Activated T-helper 17 cell treated with anti-CD3 and anti-CD28 coated beads, Interleukin-2, amount 50 U/mL, for 72 hours (primary cell): ENCODE measurements around the gene CLIC6. TPM values are rescaled to one million over a fixed set of nuclear protein-coding genes. Genes with fewer than 3 reads are reported as not detected.
"Not testable (repeated sequence)": the region's sequence is repeated elsewhere in the genome, so short reads cannot be mapped to it uniquely, and the experiment has no call there.

Experiments
- ATAC-seq: fragments of 150-1000 bp; cut with Tn5 transposase; replicated peaks from 2 replicates; pipeline ENCODE4 v1.10.0; 2021; ENCODE audit warnings: mild to moderate bottlenecking, moderate library complexity
- H3K27ac Mint-ChIP-seq: one replicate; pipeline ENCODE4 v1.8.0; 2022; ENCODE audit warnings: mixed read lengths
- H3K27me3 Mint-ChIP-seq: one replicate; pipeline ENCODE4 v1.8.0; 2022; ENCODE audit warnings: mixed read lengths
- H3K36me3 Mint-ChIP-seq: one replicate; pipeline ENCODE4 v1.8.0; 2022; ENCODE audit warnings: low read depth, mild to moderate bottlenecking, mixed read lengths
- H3K4me1 Mint-ChIP-seq: one replicate; pipeline ENCODE4 v1.8.0; 2022; ENCODE audit warnings: mixed read lengths
- H3K4me3 Mint-ChIP-seq: one replicate; pipeline ENCODE4 v1.8.0; 2022; ENCODE audit warnings: mild to moderate bottlenecking, mixed read lengths
- H3K9me3 Mint-ChIP-seq: one replicate; pipeline ENCODE4 v1.8.0; 2022; ENCODE audit warnings: mixed read lengths
- total RNA-seq, 2 donors: library from RNA; stranded (reverse); gene quantifications; one replicate each; pipeline ENCODE4 v1.2.3, GENCODE V29; 2022

Gene CLIC6
- total RNA-seq, 2 donors from 2014 or later, result 0.11 to 0.13 TPM

- Mint-ChIP-seq H3K4me3 (no peak overlapping the region), H3K9me3 (peaks cover 3% of the 10 kb centered on the region), H3K27ac (no peak overlapping the region), H3K36me3 (no peaks in the 10 kb centered on the region), H3K27me3 (peaks cover 3% of the 10 kb centered on the region), H3K4me1 (peaks cover 17% of the 10 kb centered on the region)
- ATAC-seq, result no peak
Observed at GRCh38 chr21:34642211-34643075, 26.4 kb upstream of the CLIC6 start.

- H3K9me3 Mint-ChIP-seq, result no peaks in the 10 kb centered on the region
- peaks cover 19% of the 10 kb centered on the region for H3K27me3 Mint-ChIP-seq
- H3K27ac Mint-ChIP-seq, result no peak overlapping the region
- H3K4me1 Mint-ChIP-seq, result peaks cover 12% of the 10 kb centered on the region
- H3K36me3 Mint-ChIP-seq, result no peaks in the 10 kb centered on the region
- no peak overlapping the region for H3K4me3 Mint-ChIP-seq
- ATAC-seq, result no peak
Observed at GRCh38 chr21:34644825-34645224, 24.0 kb upstream of the CLIC6 start.

GRCh38 chr21:34647555-34647954 is 21.2 kb upstream of the CLIC6 start:
- H3K9me3 Mint-ChIP-seq, result peaks cover 5% of the 10 kb centered on the region
- peaks cover 26% of the 10 kb centered on the region for H3K27me3 Mint-ChIP-seq
- no peaks in the 10 kb centered on the region for H3K36me3 Mint-ChIP-seq
- no peaks in the 10 kb centered on the region for H3K4me1 Mint-ChIP-seq
- no peak overlapping the region for H3K27ac Mint-ChIP-seq
- no peak for ATAC-seq
- no peak overlapping the region for H3K4me3 Mint-ChIP-seq

- H3K36me3 Mint-ChIP-seq, result no peaks in the 10 kb centered on the region
- H3K27me3 Mint-ChIP-seq, result peaks cover 32% of the 10 kb centered on the region
- H3K9me3 Mint-ChIP-seq, result peaks cover 5% of the 10 kb centered on the region
- no peaks in the 10 kb centered on the region for H3K4me1 Mint-ChIP-seq
- H3K4me3 Mint-ChIP-seq, result no peak overlapping the region
- ATAC-seq, result no peak
- no peak overlapping the region for H3K27ac Mint-ChIP-seq
Observed at GRCh38 chr21:34648739-34649297, 20.0 kb upstream of the CLIC6 start.

- peaks cover 5% of the 10 kb centered on the region for H3K9me3 Mint-ChIP-seq
- H3K4me3 Mint-ChIP-seq, result no peak overlapping the region
- H3K27ac Mint-ChIP-seq, result no peak overlapping the region
Observed at GRCh38 chr21:34649400-34649799, 19.4 kb upstream of the CLIC6 start.

GRCh38 chr21:34650861-34651431 is 17.8 kb upstream of the CLIC6 start:
- no peak for ATAC-seq
- Mint-ChIP-seq H3K27ac (no peak overlapping the region), H3K27me3 (peaks cover 40% of the 10 kb centered on the region), H3K36me3 (no peaks in the 10 kb centered on the region), H3K9me3 (peaks cover 5% of the 10 kb centered on the region), H3K4me3 (no peak overlapping the region), H3K4me1 (no peaks in the 10 kb centered on the region)

More at GRCh38 chr21:34649400-34649799, 19.4 kb upstream of the CLIC6 start:
- ATAC-seq, result no peak
- Mint-ChIP-seq H3K4me1 (no peaks in the 10 kb centered on the region), H3K36me3 (no peaks in the 10 kb centered on the region), H3K27me3 (peaks cover 34% of the 10 kb centered on the region)

- Mint-ChIP-seq H3K36me3 (no peaks in the 10 kb centered on the region), H3K27ac (no peak overlapping the region), H3K27me3 (peaks cover 44% of the 10 kb centered on the region), H3K4me1 (no peaks in the 10 kb centered on the region), H3K4me3 (no peak overlapping the region), H3K9me3 (peaks cover 5% of the 10 kb centered on the region)
- no peak for ATAC-seq
Observed at GRCh38 chr21:34651642-34652041, 17.2 kb upstream of the CLIC6 start.

- Mint-ChIP-seq H3K27me3 (peaks cover 51% of the 10 kb centered on the region), H3K9me3 (peaks cover 5% of the 10 kb centered on the region), H3K36me3 (no peaks in the 10 kb centered on the region), H3K4me1 (no peaks in the 10 kb centered on the region), H3K4me3 (no peak overlapping the region), H3K27ac (no peak overlapping the region)
- no peak for ATAC-seq
Observed at GRCh38 chr21:34653522-34653921, 15.3 kb upstream of the CLIC6 start.

GRCh38 chr21:34661848-34662247 is 6.9 kb upstream of the CLIC6 start:
- ATAC-seq, result no peak
- Mint-ChIP-seq H3K4me3 (no peak overlapping the region), H3K9me3 (peaks cover 25% of the 10 kb centered on the region), H3K27me3 (peaks cover 53% of the 10 kb centered on the region), H3K4me1 (no peaks in the 10 kb centered on the region), H3K36me3 (no peaks in the 10 kb centered on the region), H3K27ac (no peak overlapping the region)

- Mint-ChIP-seq H3K27me3 (peaks cover 35% of the 10 kb centered on the region), H3K36me3 (no peaks in the 10 kb centered on the region), H3K27ac (no peak overlapping the region), H3K9me3 (no peaks in the 10 kb centered on the region), H3K4me3 (no peak overlapping the region), H3K4me1 (no peaks in the 10 kb centered on the region)
- ATAC-seq, result no peak
Observed at GRCh38 chr21:34667761-34668160, 1.0 kb upstream of the CLIC6 start.

- H3K4me3 Mint-ChIP-seq, result peak overlapping the region; percentile 54
- no peaks in the 10 kb centered on the region for H3K9me3 Mint-ChIP-seq
- no peak overlapping the region for H3K27ac Mint-ChIP-seq
- no peaks in the 10 kb centered on the region for H3K4me1 Mint-ChIP-seq
- H3K27me3 Mint-ChIP-seq, result peaks cover 35% of the 10 kb centered on the region
- H3K36me3 Mint-ChIP-seq, result no peaks in the 10 kb centered on the region
- peak; percentile 52 for ATAC-seq
Observed at GRCh38 chr21:34669149-34669879, 520 bp downstream of the CLIC6 start.

GRCh38 chr21:34669880-34670219 is 1.1 kb downstream of the CLIC6 start:
- Mint-ChIP-seq H3K4me3 (peak overlapping the region; percentile 27), H3K27me3 (peaks cover 40% of the 10 kb centered on the region)
- not testable (repeated sequence) for H3K9me3 Mint-ChIP-seq, H3K27ac Mint-ChIP-seq, H3K4me1 Mint-ChIP-seq, ATAC-seq, H3K36me3 Mint-ChIP-seq

GRCh38 chr21:34670220-34670961 is 1.6 kb downstream of the CLIC6 start:
- no peaks in the 10 kb centered on the region for H3K9me3 Mint-ChIP-seq
- H3K4me1 Mint-ChIP-seq, result no peaks in the 10 kb centered on the region
- ATAC-seq, result peak; percentile 26

GRCh38 chr21:34670962-34671348 is 2.2 kb downstream of the CLIC6 start:
- H3K4me1 Mint-ChIP-seq, result no peaks in the 10 kb centered on the region
- H3K9me3 Mint-ChIP-seq, result no peaks in the 10 kb centered on the region
- peak overlapping the region; percentile 27 for H3K4me3 Mint-ChIP-seq
- ATAC-seq, result no peak
- H3K36me3 Mint-ChIP-seq, result no peaks in the 10 kb centered on the region
- peaks cover 39% of the 10 kb centered on the region for H3K27me3 Mint-ChIP-seq
- H3K27ac Mint-ChIP-seq, result no peak overlapping the region

More at GRCh38 chr21:34670220-34670961, 1.6 kb downstream of the CLIC6 start:
- Mint-ChIP-seq H3K27me3 (peaks cover 43% of the 10 kb centered on the region), H3K27ac (no peak overlapping the region), H3K36me3 (no peaks in the 10 kb centered on the region), H3K4me3 (peak overlapping the region; percentile 27)
